AG09319 (cell line): ENCODE measurements around the gene OLFM4.

Source experiments
- DNase-seq: peaks from one replicate; pipeline ENCODE4 v3.0.0-alpha.2; 2010; ENCODE audit warnings: low read depth; ENCODE audit errors: extremely low read depth
- TF ChIP-seq, protein P1 (sequence below): IDR thresholded peaks from 2 replicates; pipeline ENCODE4 v1.5.1; 2011; ENCODE audit warnings: low read depth, mild to moderate bottlenecking, inconsistent platforms, low read length, moderate library complexity

Gene OLFM4

GRCh38 chr13:53066411-53066810 lies 37.8 kb downstream of the OLFM4 start:
- DNase-seq = no peak
- TF ChIP-seq, protein P1, sequence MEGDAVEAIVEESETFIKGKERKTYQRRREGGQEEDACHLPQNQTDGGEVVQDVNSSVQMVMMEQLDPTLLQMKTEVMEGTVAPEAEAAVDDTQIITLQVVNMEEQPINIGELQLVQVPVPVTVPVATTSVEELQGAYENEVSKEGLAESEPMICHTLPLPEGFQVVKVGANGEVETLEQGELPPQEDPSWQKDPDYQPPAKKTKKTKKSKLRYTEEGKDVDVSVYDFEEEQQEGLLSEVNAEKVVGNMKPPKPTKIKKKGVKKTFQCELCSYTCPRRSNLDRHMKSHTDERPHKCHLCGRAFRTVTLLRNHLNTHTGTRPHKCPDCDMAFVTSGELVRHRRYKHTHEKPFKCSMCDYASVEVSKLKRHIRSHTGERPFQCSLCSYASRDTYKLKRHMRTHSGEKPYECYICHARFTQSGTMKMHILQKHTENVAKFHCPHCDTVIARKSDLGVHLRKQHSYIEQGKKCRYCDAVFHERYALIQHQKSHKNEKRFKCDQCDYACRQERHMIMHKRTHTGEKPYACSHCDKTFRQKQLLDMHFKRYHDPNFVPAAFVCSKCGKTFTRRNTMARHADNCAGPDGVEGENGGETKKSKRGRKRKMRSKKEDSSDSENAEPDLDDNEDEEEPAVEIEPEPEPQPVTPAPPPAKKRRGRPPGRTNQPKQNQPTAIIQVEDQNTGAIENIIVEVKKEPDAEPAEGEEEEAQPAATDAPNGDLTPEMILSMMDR = no peak

DNA sequence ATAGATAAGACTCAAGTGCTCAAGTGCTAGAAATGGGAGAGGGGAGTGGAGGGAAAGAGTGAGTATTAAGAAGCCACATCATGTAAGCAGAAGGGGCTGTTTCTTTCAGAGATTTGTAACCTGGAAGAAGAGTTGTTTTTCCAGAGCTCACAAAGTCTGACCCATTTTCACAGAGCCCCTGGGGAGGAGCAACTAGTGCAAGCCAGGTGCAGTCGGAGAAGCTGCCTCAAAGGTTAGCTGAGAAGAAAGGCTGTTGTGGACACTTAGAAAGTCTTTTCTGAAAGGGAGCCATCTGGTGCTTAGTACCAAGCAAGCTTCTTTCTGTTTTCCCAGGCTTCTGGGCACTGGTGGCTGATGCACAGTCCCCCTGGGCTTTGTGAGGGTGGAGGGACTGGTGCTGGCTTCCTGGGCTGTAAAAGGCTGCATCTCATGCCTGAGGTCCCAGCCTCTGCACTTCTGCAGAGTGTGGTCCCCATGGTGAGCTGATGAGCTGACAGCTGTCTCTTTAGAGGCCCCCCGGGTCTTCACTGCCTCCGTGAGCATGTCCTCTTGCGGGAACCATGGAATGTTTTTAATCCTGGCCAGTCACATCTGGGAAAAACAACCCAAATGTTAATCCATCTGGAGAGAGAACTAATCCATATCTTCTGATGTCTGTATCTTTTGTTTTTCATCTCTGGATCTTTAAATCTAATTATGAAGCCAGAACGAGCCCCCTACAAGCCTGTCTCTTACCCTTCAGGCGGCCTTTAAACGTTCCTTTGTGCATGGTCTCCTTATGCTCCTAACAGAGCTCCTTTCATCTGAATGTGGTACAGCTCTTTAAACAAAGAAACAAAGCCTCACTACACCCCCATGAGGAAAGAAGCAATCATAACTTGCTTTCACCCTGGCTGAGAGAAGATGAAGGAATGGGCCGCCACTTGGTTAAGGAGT lies 40.2 kb downstream of the OLFM4 start:
- no peak for DNase-seq
- TF ChIP-seq, protein P1 = no peak

- TF ChIP-seq, protein P1 = no peak
- DNase-seq = no peak
Observed at GRCh38 chr13:53069800-53070199, 41.2 kb downstream of the OLFM4 start.

- DNase-seq = no peak
- TF ChIP-seq, protein P1 = no peak
Observed at GRCh38 chr13:53073711-53074110, 45.1 kb downstream of the OLFM4 start.

DNA sequence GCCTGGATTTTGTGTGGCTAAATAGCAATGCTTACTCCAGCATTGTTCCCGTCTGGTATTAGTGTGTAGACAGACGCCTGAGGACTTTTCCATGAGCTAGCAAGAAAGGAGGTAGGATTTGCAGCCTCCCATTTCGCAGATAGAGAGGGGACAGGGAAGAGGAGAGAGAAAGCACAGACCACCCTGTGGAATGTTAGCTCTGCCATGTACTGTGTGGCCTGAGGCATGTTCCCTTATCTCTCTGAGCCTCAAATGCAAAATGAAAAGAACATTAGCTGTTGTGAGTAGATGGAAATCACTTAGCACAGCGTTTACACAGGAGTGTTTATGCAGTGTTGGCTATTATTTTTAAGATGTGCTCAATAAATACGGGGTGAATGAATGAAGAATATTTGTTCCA lies 45.5 kb downstream of the OLFM4 start:
- no peak for DNase-seq
- TF ChIP-seq, protein P1 = no peak

DNA sequence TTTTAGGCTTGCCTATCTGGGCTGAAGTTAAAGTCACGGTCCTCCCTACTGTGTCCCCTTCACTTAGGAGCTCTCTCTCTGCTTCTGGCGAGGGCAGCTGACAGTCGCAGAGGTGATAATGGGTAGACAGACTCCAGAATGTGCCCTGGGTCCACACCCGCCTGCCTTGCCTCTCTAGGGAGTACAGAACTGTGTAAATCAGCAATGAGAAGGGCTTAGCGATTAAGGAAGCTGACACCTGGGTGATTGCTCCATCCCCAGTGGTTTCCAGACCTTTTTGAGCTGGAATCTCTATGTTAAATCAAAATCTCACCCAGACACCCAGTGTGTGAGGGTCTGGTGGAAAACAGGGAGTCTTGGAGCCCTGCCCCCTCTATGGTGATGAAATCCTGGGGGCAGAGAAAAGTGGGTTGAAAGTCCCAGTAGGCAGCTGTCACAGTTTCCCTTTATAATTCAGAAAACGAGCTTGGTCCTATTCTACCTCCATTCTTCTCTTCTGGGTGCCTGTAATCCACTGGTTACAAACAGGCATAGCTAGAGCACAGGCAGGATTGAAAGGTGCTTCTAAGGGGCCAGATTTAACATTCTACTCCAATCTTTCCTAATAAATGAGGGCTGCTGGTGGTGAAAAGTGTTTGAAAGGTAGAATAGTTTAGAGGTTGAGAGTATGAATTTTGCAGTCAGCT lies 46.9 kb downstream of the OLFM4 start:
- no peak for DNase-seq
- TF ChIP-seq, protein P1 = no peak

DNA sequence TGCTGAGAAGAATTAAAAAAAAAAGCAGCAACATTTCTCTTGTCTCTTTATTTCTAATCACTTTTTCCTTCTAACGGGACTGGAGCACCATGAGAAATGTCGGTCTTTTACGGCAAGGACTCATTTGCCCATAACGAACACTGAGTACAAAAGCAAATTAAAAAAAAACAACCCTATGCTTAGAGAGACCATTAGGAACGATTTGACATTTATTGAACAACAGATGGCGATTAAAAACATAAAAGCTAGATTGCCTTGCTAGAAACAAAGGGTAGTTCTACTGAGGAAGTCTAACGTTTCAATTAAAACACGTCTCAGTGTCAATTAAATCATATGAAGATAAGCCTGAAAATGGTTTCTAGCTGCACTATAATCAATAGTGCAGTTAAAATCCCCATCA lies 51.1 kb downstream of the OLFM4 start:
- TF ChIP-seq, protein P1 = no peak
- no peak for DNase-seq
